H4 (cell line): ENCODE results near the gene UBAC1. TPM values are rescaled to one million over a fixed set of nuclear protein-coding genes. Genes with fewer than 3 reads are reported as not detected.
A peak's percentile ranks its signal among the peaks of the same experiment; 100 is the strongest.

Experiments used
- DNase-seq: peaks from one replicate; pipeline ENCODE4 v3.0.0-alpha.2; 2015; ENCODE audit warnings: low spot score
- total RNA-seq: library from RNA; depleted of rRNA; stranded (reverse); fragments of >200 nt; shearing (Covaris generic); gene quantifications from 2 replicates; pipeline ENCODE4 v1.2.3, GENCODE V29; 2014; rRNA removed

Gene UBAC1, protein sequence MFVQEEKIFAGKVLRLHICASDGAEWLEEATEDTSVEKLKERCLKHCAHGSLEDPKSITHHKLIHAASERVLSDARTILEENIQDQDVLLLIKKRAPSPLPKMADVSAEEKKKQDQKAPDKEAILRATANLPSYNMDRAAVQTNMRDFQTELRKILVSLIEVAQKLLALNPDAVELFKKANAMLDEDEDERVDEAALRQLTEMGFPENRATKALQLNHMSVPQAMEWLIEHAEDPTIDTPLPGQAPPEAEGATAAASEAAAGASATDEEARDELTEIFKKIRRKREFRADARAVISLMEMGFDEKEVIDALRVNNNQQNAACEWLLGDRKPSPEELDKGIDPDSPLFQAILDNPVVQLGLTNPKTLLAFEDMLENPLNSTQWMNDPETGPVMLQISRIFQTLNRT
- total RNA-seq, result 35.2 and 41.3 TPM in 2 replicates

DNA sequence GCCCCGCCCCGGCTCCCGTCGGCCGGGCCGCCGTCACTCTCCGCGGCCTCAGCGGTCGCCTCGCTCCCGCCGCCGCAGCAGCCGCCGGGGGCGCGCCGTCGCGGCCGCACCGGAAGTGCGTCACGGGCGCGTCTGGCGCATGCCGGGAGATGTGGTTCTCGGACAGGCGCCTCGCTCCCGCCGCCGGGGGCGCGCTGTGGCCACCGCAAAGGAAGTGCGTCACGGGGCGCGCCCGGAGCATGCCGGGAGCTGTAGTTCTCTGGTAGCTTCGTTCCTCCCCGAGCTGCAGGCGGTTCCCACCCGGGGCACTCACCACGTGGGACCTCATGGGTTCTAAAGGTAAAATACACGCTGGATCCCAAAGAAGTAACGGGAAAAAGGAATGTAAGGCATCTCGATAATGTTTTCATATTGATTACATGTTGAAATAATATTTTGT is at the start of gene UBAC1:
Gene UBAC1 (minus strand): TSS at position 97 of the 439 bp plus-strand sequence. CDS start 211 bp downstream, outside the sequence.
- peak; percentile 91 for DNase-seq

DNA sequence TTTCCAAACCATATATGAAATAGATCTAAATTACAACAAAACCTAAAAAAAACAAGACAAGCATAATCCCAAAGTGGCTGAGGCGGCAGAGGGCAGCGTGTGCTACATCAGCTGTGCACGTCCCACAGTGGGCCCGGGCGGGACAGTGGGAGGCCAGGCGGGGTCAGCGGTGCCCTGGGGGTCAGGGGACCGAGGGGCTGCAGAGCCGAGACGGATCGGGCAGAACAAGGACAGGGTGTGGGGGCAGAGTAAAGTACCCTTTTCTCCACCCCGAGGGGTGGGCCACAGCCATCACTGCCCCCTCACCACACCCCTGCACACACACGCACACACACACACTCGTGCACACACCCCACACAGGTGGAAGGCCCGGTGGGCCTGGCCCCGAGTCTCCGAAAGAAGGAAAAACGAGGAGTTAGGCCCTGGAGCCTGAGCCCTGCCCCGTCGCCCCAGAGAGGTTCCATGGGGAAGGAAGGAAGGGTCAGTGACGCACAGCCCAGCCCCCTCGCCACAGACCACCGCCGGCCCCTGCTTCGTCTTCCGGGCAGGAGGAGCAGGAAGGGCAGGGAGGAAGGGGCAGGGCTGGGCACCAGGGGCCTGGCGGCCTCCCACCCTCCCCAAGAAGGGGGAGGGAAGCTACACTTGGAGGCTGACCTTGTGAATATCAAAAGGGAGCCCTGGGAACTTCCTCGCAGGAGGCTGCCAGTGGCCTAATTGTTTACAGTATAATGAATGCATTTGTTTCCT is 49.6 kb upstream of the UBAC1 start:
- no peak for DNase-seq

DNA sequence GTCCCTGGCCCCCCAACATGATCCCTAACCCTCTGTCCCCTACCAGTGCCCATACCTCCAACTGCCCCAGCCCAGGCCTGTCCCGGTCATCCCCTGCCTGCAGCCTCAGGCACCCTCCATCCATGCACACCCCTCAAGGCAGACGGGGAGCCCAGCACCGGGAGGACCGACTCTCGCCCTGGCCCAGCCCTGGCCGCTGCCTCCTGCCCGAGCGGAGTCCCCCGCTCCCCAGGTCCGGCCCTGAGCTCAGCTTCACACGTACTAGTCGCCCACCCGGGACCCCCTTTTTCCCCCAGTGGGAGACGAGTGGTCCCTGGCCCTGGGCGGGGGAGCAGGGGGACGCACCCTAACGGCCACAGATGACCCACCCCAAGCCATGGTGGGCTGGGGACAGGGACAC is 49.0 kb upstream of the UBAC1 start:
- DNase-seq, result no peak

DNA sequence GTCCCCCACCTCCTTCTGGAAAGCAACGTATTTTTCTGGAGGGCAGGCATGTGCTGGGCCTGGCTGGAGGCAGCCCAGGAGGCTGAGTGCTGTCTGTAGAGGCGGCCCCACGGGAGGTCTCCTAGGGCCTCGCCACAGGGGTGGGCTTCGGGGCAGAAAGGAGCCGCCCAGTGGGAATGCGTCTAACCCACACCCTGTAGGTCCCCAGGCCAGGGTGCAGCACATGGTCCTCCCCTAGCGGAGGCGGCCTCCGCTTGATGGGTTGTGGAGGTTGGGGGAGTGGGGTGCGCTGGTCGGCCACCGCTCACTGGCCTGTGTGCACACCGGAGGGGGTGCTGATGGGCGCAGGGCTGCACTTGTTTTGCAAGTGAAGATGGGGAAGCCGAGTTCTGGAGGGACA is 48.3 kb upstream of the UBAC1 start:
- DNase-seq, result no peak

DNA sequence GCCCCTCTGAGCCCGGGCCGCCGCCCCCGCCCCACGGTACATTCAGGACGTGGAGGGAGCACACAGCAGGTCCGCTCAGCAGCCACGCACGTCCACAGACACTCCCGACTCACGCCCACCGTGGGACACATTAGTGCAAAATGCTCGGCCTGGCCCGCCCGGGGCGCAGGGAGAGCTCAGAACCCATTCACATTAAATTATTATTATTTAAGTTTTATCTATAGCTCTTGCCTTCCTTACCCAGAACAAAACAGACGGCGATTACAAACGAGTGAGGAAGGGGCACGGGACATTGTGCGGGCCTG is 47.5 kb upstream of the UBAC1 start:
- DNase-seq, result no peak

DNA sequence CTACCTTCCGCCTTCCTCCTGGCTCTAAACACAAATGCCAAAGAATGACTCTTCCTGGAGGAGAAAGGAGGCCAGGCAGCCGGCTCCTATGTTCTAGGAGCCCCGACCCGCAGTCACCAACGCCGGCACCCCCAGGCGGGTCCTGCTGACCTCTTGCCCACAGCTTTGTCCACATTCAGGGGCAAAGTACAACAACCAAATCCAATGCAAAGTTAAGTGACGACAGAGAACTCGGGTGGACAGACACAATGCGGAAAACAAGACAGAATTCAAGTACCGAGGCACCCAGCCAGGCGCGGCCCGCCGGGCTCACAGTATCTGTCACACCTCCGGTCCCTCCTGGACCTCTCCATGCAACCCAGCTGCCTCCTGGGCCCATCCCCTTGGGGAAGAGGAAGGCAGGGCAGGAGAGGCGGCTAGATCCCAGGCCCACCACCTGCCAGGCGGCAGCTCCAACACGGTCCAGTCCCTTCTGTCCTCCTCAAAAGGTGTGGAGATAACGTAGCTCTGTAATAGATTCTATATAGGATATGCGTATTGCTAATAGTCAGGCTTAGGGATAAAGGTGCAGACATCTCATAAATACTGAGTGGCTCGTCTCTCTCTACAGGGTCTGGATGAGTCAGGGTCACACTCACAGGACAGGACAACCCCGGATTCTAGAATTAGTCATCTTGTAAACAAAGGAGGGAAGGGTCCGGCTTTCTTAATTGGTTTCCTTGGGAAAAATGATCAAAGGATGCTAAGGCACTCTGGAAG is 46.9 kb upstream of the UBAC1 start:
- DNase-seq, result no peak

DNA sequence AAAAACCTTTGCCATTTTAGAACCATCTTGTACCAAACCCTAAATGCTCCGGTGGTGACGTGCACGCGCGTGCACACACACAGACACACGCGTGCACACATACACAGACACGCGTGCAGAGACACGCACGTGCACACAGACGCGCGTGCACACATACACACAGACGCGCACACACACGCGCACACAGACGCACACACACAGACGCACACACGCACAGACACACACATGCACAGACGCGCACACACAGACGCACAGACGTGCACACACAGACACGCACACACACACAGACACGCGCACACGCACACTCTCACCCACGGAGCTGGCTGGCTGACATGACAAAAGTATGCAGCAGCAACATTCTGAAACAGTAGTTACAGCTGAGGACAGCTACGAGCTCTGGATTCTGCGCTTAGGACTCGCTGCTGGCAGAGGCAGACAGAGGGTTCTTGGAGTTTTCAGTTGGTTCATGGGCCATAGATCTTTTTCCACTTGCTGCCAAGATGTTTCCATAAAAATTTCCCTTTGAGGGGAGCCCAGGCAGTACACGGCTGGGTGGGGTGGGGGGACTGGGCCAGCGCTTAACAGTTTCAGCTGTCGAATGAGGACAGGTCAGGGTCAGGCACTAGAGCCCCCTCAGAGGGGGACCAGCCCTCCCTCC is 46.2 kb upstream of the UBAC1 start:
- no peak for DNase-seq

DNA sequence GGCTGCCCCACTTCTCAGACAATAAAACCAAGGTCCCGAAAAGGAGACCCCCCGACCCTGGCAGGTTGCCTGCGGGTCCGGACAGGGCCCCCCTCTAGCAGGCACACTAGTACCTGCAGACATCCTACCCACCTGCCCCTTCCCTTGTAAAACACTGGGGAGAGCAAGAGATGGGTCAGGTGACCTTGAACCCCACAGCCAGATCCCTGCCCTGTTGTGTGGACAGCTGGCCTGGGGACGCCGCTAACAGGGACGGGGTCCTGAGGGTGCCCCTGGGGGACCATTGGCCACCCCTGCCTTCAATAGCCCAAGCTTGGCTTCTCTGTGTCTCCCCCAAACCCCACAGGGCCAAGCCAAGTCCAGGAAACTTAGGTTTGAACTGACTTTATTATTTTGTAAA is 45.0 kb upstream of the UBAC1 start:
- no peak for DNase-seq

DNA sequence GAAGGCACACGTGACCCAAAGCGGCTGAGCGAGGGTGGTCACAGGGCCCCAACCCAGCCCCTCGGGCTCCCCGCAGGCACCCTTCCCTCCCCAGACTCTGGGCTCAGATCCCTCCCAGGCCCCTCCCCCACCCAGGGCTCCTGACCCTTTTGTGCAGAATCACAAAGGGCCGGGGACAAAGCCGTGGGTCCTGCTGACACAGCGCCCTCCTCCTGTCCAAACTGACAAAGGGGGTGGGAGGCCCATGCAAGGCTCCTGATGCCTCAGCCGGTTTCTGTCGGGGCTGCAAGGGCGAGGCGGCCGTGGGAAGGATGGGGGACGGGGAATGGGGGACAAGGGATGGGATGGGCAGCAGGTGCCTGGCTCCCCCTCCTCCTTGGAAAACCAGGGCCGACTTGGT is 43.5 kb upstream of the UBAC1 start:
- DNase-seq, result no peak

DNA sequence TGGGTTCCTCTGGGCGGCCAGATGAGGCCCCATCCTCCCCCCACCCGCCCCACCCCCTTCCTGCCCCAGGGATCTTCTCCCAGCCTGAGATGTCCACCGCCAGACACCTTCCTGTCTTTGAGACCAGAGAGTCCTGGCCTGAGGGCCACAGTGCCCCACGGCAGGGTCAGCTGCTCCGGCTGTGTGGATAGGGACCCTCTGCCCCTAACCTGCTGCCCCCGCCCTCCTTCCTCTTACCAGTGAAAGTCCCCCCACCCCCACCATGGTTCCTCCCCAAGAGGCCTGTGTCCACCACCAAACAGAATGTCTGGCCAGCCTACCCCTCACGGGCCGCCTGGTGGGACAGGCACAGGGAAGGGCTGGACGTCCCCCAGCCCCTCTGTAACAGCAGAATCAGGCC is 43.0 kb upstream of the UBAC1 start:
- DNase-seq, result no peak

DNA sequence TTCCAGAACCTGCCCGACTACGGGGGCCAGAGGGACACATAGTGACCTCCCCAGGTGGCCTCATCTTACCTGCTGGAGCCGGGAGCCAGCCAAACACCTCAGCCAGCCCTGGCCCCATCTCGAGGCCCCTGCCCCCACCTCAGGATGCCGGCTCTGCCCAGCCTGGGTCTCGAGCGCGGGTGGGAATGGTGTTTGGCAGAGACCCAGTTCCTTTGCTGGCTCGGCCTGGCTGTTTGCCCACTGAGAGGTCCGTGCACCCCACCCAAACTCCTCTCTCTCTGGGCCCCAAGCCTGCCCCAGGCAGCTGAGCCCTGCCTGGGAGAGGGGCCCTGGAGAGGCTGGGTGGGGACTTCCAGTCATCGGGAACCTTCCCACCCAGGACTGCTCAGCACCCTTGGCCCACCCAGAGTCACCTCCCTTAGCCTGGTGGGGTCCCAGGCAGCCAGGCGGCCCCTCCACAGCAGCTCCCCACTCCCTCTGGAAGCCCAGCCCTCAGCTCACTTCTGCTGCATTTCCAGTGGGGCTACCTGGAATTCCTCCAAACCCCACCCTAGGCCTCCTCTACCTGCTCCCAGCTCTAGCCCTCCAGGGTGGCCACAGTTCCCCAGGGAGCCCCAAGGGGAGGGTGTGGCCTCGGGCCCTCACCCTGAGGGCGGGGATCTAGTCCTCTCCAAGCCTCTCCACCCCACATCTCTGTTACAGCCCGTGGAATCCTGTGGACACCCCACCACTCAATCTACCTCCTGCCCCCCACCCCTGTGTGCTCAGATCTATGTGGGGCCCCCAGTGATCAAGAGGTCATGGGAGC is 42.4 kb upstream of the UBAC1 start:
- no peak for DNase-seq

DNA sequence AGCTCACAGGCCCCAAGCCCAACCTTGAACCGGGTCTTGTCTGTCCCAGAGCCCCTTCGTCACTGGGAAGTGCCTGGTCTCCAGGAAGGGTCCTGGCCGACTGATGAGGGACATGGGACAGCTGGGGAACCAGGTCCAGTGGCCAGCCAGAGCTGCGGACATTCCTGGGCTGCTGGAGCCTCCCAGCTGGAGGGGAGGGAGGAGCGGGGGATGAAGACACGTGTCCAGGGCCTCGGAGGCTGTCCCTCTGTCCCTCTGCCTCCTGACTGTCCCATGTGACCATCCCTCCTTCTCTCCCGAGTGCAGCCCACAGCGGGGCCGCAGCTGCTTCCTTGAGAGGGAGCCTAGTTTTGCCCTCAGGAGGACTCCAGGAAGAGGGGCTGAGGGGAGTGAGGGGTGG is 41.7 kb upstream of the UBAC1 start:
- no peak for DNase-seq

DNA sequence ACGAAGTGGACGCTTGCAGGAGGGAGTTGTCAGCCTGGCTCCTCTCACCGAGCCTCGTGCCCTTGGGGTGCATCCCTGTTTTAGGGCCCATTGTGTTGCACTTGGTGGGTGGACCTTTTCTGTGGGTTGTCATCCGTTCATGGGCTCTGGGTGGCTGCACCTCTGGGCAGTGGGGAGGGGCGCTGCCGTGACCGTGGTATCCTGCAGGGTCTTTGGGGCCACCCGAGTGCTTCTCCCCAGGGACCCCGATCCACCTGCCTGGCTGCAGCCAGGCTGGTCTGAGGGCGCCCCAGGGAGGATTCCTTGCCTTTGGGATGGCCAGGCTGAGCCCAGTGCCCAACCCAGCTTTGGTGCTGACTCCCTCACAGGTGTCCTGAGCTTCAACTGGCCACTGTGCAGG is 41.0 kb upstream of the UBAC1 start:
- no peak for DNase-seq

DNA sequence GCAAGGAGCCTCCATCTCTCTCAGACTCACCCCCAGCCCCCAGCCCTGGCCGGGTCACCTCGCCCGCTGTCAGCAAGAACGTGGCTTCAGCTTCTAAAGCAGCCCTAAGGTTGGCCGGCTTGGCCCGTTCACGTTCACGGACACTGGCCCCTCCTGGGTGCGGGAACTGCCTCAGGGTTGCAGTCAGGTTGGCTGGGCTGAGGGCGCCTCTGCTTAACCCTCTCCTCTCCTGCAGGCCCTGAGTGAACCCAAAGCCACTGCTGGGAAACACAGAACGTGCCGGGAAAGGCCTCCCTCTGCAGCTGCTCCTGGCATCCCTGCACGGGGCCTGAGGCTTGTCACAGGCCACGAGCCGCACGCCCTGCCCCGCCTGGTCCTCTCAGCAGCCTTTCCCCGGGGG is 40.1 kb upstream of the UBAC1 start:
- no peak for DNase-seq

DNA sequence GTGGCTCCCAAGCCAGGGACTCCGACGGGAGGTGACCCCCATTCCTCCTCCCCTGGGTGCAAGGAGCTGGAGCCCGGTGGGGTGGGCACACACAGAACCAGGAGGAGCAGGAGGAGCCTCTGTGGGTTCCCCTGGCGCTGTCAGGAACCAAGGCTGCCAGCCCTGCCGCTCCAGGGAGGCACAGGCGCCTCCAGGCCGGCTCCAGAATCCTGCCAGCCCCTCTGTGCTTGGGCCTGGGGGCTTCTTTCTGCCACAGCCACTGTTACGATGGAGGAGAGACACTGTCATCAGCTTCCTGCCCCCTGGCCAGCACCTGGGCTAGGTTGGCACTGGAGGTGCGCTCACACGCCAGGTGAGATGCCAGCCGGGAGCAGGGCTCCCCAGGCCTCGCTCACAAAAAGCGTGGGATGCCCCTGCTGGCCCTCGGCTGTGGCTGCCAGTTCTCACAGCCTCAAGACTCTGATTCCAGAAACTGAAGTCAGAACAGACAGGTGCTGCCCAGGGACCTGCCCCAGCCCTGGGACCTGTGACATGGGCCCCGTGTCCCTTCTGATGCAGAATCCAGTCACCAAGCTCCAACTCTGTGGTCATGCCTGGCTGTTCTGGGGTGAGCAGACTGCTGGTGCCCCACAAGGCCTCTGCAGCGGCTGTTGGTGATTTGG is 37.4 kb upstream of the UBAC1 start:
- DNase-seq, result no peak

DNA sequence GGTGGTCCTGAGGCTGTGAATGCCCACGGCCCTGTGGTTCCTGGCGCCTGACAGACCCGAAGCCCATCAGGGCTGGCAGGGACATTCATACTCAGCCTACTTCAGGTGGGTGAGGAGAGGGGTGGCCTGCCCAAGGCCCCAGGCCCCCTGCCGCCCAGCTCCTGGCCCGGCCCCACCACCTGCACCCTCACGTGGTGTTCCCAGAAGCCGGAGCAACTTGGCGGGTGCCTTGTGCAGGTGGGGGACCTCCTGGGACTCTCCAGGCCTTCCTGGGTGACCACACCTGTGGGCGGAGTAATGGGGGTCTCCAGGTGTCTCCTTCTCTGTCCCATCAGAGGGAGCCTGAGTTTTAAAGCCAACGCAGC is 36.8 kb upstream of the UBAC1 start:
- no peak for DNase-seq

DNA sequence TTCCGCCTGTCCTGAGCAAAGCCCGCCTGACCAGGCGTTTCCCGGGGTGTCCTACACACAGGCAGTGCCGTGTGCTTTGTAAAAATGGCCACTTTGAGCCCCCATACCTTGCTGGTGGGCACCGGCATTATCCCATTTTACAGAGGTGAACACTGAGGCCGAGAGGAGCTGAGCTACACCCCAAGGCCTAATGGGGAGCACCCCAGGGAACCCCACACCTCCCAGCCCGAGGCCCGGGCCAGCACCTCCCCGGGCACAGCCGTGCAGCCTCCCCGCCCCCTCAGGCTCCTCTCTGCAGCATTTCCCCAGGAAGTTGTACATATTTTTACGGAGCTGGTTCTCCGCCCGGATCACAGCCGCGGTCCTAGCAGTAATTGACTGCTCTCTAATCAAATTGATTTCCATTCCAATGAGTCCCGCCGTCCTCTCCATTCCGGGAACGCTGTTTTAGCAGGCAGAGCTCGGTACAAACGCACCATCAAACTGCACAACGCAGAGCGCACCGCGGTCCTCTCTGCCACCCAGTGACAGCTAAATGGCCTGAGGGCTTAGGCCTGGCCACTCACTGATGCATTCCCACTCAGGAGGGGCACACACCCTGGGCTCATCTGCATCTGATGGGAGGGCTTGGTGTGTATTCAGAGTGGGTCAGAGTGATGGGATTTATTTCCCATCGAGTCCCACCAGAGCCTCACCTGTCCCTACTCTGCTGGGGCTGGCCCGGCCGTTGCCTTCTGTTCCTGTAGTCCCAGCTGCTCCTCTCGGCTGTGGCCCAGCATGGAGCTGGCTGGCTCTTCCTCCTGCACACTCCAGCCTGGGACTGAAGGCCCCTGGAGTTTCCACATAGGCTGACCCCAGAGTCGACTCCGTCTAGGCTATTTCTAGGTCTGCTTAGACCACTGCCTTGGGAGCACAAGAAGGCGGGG is 36.2 kb upstream of the UBAC1 start:
- DNase-seq, result no peak

DNA sequence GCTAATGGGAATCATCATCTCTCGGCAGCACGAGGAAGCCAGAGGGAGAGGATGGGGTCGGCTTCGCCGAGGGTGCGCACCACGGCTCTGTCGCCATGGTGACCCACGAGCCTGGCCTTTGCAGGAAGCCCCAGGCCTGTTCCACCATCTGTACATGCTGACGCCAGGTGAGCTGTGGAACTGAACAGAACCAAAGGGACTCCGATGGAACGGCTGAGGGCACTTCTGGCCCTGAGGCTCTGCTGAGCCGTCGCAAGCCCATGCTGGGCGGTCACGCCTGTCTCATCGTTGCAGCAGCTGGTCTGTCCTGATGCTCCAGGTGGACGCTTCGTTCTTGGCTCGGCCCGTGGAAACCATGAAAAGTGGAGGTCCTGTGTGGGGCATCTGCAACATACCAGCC is 34.6 kb upstream of the UBAC1 start:
- DNase-seq, result no peak

DNA sequence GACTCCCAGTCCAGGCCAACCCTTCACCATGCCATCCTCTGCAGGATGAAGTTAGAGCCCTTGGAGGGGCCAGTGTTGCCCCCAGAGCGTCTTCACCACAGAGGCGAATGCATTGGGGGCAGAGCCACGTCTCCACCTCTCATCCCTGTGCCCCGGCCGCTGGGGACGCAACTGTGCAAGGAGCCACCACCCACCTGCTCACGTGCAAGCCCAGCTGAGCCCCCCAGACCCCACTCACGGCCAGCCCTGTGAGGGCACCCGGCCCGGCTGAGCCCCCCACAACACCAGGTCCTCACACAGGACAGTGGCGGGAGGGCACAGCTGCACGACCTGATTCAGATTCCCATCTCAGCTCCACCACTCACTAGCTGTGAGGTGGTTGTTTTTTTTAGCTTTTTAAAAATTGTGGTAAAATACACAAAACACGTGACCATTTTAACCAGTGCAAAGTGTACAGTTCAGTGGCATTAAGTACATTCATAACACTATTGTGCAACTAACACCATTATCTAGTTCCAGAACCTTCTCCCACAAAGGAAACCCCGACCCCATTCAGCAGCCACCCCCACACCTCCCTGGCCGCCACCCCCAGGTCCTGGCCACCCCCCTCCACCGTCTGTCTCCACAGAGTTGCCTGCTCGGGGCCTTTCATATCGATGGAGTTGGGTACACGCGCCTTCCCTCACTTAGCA is 33.5 kb upstream of the UBAC1 start:
- DNase-seq, result no peak
